Measurements from ENCODE around the gene IL17RE. TPM values are rescaled to one million over a fixed set of nuclear protein-coding genes. Genes with fewer than 3 reads are reported as not detected.

The IL17RE gene
- total and polyA plus RNA-seq, 2 of the 13 experiments (the other 11 are each of a cell fraction or from before 2014, with no cell fraction given) = 14.5 to 24.1 TPM

GRCh38 chr3:9862391-9863057, 40.1 kb upstream of the IL17RE start (continued):
- TF ChIP-seq AKNA (CRISPR knock-in tag; IDR thresholded peaks at IDR 0.05; ENCODE audit: borderline replicate concordance) (no peak), ATAD3A (CRISPR knock-in tag; IDR thresholded peaks at IDR 0.05) (no peak), CSRNP2 (CRISPR knock-in tag; conservative IDR thresholded peaks at IDR 0.05; ENCODE audit: low read depth) (no peak), ZNF614 (CRISPR knock-in tag; IDR thresholded peaks at IDR 0.05; ENCODE audit: borderline replicate concordance) (peak; percentile 24; the same call in 1 of the 2 replicates), NR3C1 (CRISPR knock-in tag; IDR thresholded peaks at IDR 0.05) (0 out of 2 replicates have a peak, but pooled peaks have one; percentile 19), GMEB1 (CRISPR knock-in tag; IDR thresholded peaks at IDR 0.05; ENCODE audit: borderline replicate concordance) (no peak; the same call in 1 of the 2 replicates), ZNF18 (CRISPR knock-in tag; IDR thresholded peaks at IDR 0.05; ENCODE audit: insufficient replicate concordance) (no peak), ADNP (CRISPR knock-in tag; IDR thresholded peaks at IDR 0.05) (no peak), ZBTB44 (CRISPR knock-in tag; IDR thresholded peaks at IDR 0.05) (no peak), ZFP36L2 (CRISPR knock-in tag; IDR thresholded peaks at IDR 0.05) (no peak), ZBTB49 (CRISPR knock-in tag; IDR thresholded peaks at IDR 0.05; ENCODE audit: borderline replicate concordance) (no peak), KLF6 (CRISPR knock-in tag; IDR thresholded peaks at IDR 0.05) (0 out of 2 replicates have a peak, but pooled peaks have one; percentile 80), TAF15 (IDR thresholded peaks at IDR 0.05; ENCODE audit: low read depth, low read length, poor library complexity, severe bottlenecking) (no peak), PHF8 (CRISPR knock-in tag; IDR thresholded peaks at IDR 0.05) (peak; percentile 70)

Measured in HepG2 (cell line).